SW480 (cell line): ENCODE data around the gene CCNG2.

ENCODE experiments used
- DNase-seq: peaks from one replicate; pipeline ENCODE4 v3.0.0-alpha.2; 2016; ENCODE audit warnings: low spot score

The CCNG2 gene

GRCh38 chr4:77147079-77147782, 9.8 kb upstream of the CCNG2 start:
- no peak for DNase-seq

GRCh38 chr4:77148078-77148477, 8.9 kb upstream of the CCNG2 start:
- DNase-seq, result no peak

- DNase-seq, result no peak
Measured at GRCh38 chr4:77149789-77150188, 7.2 kb upstream of the CCNG2 start.

GRCh38 chr4:77151241-77151640, 5.8 kb upstream of the CCNG2 start:
- DNase-seq, result no peak

GRCh38 chr4:77152421-77152820, 4.6 kb upstream of the CCNG2 start:
- DNase-seq, result no peak

GRCh38 chr4:77153006-77153405, 4.0 kb upstream of the CCNG2 start:
- no peak for DNase-seq

GRCh38 chr4:77154065-77154464, 2.9 kb upstream of the CCNG2 start:
- no peak for DNase-seq

- DNase-seq, result no peak
Measured at GRCh38 chr4:77154761-77155499, 2.1 kb upstream of the CCNG2 start.

GRCh38 chr4:77155631-77156452, 1.2 kb upstream of the CCNG2 start:
- DNase-seq, result no peak

GRCh38 chr4:77156533-77156911, 485 bp upstream of the CCNG2 start:
- peak; percentile 98 for DNase-seq

- peak; percentile 73 for DNase-seq
Measured at GRCh38 chr4:77157859-77158486, 966 bp downstream of the CCNG2 start.

- DNase-seq, result no peak
Measured at GRCh38 chr4:77158487-77158861, 1.5 kb downstream of the CCNG2 start.

- no peak for DNase-seq
Measured at GRCh38 chr4:77159806-77160205, 2.8 kb downstream of the CCNG2 start.

GRCh38 chr4:77163641-77164040, 6.6 kb downstream of the CCNG2 start:
- no peak for DNase-seq

GRCh38 chr4:77167173-77167572, 10.2 kb downstream of the CCNG2 start:
- DNase-seq, result no peak

- DNase-seq, result no peak
Measured at GRCh38 chr4:77167866-77168265, 10.9 kb downstream of the CCNG2 start.

- no peak for DNase-seq
Measured at GRCh38 chr4:77169481-77169880, 12.5 kb downstream of the CCNG2 start.

GRCh38 chr4:77170926-77171325, 13.9 kb downstream of the CCNG2 start:
- no peak for DNase-seq

- peak; percentile 88 for DNase-seq
Measured at GRCh38 chr4:77172336-77172735, 15.3 kb downstream of the CCNG2 start.

GRCh38 chr4:77174426-77174825, 17.4 kb downstream of the CCNG2 start:
- no peak for DNase-seq

- no peak for DNase-seq
Measured at GRCh38 chr4:77175201-77175611, 18.2 kb downstream of the CCNG2 start.

- DNase-seq, result no peak
Measured at GRCh38 chr4:77176640-77177039, 19.6 kb downstream of the CCNG2 start.
